GM19328 (cell line): ENCODE measurements around the gene SPTLC2.
"Not testable (repeated sequence)": the region's sequence is repeated elsewhere in the genome, so short reads cannot be mapped to it uniquely, and the experiment has no call there.

Experiments
- ATAC-seq: cut with Tn5 transposase; IDR thresholded peaks from one replicate; pipeline ENCODE4 v1.9.1; 2021; ENCODE audit warnings: mild to moderate bottlenecking, moderate library complexity; ENCODE audit not compliant: unreplicated experiment

The SPTLC2 gene

DNA sequence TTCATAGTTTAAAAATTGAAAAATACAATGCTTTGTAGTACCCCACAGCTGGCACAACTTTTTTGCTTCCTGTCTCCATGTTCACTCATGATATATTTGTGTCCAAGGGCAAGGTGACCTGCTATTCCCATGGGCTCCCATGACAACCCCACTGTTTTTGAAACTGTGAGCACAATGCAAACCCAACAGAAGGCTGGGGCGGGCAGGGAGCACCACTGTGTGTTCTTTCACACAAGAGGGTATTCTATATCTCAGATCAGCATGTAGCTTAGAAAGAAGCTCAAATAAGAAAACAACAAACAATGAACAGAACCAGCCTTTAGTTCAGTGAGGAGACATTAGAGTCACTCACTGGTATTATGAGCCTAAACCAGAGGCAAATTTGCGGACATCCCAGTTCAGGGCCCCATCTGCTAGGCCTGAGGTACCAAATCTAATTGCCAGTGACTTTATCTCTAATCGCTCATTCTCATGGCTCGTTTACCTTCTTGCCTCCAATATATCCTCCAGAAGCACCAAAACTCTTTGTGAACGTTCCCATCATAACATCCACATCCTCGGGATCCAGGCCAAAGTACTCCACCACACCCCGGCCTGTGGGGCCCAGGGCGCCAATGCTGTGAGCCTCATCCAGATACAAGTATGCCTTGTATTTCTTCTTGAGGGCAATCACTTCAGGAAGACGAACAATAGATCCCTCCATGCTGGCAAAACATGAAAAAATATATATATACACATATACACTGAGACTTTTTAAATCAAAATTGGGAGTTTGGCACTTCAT is 61.4 kb downstream of the SPTLC2 start:
- ATAC-seq, result no peak

DNA sequence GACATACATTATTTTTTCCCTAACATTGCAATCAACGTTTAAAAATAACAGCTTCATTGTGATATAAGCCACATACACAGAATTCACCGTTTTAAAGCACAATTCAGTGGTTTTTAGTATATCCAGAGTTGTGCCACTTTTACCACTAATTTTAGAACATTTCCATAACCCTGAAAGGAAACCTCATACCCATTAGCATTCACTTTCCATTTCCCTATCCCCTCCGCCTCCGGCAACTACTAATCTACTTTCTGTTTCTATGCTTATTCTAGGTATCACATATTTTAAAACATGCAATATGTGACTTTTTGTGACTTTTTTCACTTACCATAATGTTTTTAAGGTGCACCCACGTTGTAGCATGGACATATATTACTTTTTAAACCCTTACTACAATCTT is 62.2 kb downstream of the SPTLC2 start:
- no peak for ATAC-seq

DNA sequence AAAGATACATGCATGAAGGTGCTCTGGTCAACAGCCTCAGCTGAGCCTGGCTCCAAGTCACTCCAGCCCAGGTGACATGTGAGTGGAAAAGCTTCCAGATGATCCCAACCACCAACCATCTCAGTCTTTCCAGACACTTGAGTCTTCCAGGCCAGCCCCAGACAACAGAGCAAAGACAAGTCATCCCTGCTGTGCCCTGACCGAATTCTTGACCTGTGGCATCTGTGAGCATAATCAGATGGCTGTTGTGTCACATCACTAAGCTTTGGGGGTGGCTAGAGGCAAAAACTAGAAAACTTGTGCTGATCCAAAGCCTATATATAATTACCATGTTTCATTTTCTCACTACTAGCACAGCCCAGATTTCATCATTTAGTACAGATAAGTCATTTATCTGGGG is 67.0 kb downstream of the SPTLC2 start:
- ATAC-seq, result no peak

DNA sequence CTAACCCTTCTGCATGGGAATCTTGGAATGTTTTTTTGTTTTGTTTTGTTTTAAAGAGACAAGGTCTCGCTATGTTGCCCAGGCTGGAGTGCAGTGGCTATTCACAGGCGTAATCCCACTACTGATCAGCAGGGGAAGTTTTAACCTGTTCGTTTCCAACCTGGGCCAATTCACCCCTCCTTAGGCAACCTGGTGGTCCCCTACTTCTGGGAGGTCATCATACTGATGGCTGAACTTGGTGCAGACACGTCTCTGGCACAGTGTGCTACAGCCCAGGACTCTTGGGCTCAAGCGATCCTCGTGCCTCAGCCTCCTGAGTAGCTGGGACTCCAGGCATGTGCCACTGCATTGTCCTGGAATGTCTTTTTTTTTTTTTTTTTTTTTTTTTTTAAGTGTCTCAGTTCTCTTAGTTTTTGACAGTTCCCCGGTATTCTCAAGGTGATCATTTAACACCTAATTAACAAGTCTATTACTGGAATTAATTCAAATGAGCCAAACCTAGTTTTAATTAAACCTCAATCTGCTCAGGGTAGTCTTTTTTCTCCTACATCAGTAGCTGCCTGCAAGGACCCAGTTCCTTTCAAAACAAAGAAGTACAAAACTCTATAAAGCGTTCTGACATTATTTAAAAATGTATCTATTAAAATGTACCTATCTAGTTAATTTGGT is 68.8 kb downstream of the SPTLC2 start:
- no peak for ATAC-seq

DNA sequence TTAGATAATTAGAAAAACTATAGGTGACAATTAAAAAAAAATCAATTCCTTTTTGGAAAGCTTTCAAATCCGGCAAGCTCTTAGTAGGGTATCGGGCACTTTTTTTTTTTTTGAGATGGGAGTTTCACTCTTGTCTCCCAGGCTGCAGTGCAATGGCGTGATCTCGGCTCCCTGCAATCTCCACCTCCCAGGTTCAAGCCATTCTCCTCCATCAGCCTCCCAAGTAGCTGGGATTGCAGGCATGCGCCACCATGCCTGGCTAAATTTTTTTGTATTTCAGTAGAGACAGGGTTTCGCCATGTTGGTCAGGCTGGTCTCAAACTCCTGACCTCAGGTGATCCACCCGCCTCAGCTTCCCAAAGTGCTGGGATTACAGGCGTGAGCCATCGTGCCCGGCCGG is 71.3 kb downstream of the SPTLC2 start:
- not testable (repeated sequence) for ATAC-seq

DNA sequence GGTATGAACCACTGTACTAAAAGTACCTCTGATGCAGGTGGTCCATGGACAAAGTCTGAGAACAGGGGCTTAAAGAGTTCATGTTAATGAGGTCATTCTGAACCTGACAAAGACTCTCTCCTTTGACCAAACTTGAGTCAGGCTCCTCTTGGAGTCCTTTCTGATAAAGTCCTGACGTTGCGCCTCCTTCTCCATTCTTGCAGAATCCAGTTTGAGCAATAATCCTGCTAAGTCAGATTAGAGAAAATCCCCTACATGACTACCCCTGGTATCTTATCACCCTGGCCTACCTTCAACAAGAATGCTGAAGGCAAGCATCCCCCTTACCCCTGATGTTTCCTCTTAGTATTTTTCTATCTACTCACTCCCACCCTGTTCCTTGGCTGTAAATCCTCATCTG is 71.9 kb downstream of the SPTLC2 start:
- ATAC-seq, result no peak

DNA sequence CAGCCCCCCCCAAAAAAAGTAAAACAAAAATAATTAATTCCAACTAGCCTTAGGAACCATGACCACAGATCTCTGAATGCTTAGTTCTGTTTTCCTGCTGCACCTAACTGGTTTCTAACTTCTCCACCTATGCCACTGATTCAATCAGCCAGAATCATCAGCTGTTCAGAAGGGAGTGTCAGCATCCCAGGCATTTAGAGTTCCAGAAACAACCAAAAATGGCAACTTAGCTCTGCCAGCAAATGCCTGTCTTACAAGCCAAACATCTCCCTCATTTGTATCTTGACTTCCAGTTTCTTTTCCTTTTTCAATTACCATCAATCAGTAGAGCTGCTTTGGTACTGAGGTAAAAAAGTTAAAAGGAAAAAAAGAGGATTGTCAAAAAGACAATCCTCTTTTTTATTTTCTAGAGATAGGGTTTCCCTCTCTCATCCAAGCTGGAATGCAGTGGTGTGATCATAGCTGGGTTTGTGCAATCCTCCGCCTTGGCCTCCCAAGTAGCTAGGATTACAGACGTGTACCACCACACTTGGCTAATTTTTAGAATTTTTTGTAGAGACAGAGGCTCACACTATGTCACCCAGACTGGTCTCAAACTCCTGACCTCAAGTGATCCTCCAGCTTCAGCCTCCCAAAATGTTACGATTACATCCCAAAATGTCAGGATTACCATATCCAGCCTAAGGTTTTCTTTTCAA is 72.7 kb downstream of the SPTLC2 start:
- no peak for ATAC-seq

DNA sequence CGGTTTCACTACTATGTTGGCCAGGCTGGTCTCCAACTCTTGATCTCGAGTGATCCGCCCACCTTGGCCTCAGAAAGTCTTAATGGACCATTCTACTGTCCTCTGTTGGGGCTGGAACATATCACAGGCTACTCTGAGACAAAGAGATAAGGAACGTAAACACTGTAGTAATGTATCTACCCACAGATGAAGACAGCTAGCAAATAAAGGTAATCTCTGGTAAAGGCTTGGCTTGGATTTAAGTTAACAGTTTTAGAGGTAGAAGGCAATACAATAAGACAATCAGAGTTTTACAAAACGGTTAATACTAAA is 73.2 kb downstream of the SPTLC2 start:
- ATAC-seq, result no peak

DNA sequence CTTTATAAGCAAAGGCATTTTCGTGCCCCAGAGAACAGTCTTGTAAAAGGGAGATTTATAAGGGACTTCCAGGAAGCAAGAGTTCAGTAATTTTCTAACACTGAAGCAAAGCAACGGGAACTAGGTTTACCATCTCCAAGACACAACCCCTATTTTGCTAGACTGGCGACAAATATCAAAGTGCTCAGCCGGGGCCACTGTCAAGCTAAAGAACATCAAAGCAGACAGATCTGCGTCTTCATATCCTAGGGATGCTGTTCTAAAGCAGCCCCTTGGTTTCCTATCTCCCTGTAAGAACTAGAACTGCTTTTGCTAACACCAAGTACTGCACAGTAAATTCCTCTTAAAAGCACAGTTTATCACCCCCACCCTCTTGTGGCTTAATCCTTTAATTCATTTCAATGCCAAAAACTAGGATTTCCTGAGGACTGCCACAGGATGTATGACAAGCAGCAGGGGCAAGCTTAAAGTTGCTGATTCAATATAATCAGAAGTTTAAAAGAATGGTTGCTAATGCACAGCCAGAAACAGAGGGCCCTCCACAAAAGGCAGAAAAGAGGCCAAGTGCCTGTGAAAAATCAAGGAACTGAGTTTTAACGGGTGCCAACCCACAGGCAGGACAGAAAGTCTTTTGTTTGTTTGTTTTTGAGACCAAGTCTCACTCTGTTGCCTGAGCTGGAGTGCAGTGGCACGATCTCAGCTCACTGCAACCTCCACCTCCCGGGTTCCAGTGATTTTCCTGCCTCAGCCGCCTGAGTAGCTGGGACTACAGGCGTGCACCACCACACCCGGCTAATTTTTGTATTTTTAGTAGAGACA is 73.8 kb downstream of the SPTLC2 start:
- ATAC-seq, result no peak

DNA sequence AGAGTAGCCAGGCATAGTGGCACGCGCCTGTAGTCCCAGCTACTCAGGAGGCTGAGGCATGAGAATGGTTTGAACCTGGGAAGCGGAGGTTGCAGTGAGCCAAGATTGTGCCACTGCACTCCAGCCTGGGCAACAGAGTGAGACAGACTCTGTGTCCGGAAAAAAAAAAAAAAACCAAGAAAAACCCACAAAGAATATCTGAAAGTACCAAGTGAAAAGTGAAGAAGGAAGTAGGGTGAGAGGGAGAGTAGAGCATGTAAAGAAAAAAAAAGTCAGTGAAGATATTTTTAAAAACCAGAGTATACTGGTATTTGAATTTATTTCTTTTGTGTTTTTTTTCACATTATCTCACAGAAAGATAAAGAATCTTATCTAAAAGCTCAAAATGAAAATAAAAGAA is 74.5 kb downstream of the SPTLC2 start:
- ATAC-seq, result peak; percentile 56

DNA sequence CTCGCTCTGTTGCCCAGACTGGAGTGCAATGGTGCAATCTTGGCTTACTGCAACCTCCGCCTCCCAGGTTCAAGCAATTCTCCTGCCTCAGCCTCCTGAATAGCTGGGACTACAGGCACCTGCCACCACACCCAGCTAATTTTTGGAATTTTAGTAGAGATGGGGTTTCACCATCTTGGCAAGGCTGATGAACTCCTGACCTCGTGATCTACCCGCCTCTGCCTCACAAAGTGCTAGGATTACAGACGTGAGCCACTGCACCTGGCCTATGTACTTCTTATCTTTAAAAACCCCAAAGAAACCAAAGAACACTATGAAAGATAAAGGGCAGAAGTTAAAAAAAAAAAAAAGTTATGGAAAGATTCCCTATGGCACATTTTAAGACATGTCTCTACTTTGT is 79.5 kb downstream of the SPTLC2 start:
- not testable (repeated sequence) for ATAC-seq

DNA sequence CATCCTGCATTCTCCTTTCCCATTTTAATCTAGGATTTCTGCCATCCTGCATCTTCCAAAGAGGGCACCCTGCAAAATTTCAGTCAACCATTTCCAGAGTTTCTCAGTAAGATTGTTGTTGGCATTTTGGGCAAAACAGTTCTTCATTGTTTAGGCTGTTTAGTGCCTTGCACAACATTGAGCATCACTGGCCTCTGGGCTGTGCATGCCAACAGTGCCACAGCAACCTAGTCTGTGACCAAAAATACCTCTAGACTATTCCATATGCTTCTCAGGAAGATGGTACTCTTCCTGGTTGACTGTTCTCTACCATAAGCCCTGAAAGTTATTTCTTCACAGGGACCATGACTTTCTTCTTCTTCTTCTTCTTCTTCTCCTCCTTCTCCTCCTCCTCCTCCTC is 85.4 kb downstream of the SPTLC2 start:
- ATAC-seq, result no peak

DNA sequence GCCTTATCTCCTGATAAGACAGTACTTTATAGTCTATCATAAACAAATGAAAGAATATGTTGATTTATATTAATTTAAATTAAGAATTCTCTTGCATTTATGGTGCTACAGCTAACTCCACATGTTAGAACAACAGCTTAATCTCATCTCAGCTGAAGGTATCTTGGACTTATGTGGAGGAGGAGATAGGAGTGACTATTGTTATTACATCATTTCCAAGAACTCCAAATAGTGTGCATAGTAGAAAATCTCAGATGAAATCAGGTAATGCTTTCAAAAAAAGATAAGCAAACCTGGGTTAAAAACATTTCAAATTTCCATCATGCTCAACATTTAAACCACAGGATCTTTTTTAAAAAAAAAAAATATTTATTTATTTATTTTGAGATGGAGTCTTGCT is 86.5 kb downstream of the SPTLC2 start:
- ATAC-seq, result no peak

DNA sequence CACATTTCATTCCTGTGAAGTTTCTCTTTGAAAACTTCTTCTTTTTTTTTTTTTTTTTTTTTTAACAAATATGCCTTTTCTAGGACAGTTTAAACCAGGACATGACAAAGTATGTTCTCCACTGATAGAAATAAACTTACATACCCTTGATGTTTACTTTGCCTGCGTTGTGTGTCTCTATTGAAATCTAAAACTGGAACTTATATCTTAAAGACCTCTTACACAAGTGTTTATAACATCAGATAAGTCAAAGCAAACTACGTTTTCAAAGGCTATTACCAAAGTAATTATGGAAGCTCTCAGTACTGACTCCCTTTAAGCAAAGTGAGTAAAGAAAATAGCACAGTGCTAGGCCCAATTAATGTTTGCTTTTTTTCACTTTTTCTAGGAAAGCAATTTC is 87.2 kb downstream of the SPTLC2 start:
- no peak for ATAC-seq

DNA sequence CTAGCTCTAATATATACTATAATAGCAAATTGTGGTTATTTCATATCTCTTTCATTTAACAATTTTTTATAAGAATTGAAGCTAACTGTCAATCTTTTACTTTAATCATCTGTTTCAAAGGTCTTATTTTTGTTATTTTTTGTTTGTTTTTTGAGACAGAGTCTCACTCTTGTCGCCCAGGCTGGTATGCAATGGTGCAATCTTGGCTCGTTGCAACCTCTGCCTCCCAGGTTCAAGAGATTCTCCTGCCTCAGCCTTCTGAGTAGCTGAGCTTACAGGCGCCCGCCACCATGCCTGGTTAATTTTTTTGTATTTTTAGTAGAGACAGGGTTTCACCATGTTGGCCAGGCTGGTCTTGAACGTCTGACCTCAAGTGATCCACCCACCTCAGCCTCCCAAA is 87.7 kb downstream of the SPTLC2 start:
- ATAC-seq, result not testable (repeated sequence)

DNA sequence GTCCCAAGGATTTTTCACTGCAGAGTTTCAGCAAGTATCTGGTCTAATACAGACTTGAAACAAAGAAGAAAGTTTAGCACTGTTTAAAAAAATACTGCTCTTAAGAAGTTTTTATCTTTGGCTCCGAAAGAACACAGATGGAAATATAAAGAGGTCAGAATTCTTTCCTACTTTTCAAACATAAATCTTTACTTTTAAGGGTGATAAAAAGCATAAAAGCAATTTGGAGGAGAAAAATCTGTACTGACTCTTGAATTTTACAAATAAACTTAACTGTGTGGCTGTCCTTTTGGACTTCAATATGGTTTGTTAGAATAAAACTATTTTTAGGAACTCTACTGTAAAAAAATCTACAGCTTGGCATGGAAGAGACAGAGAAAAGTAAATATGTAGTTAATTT is 90.2 kb downstream of the SPTLC2 start:
- ATAC-seq, result no peak

DNA sequence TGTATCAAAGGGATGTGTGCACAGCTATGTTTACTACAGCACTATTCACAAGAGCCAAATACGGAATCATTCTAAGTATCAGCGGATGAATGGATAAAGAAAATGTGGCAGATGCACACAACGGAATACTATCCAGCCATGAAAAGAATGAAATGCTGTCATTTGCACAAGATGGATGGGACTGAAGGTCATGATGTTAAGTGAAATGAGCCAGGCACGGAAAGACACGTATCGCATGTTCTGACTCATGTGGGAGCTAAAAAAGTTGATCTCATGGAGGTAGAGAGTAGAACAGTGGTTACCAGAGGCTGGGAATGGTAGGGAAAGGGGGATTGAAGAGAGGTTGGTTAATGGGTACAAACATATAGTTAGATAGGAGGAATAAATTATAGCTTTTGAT is 91.9 kb downstream of the SPTLC2 start:
- ATAC-seq, result no peak

DNA sequence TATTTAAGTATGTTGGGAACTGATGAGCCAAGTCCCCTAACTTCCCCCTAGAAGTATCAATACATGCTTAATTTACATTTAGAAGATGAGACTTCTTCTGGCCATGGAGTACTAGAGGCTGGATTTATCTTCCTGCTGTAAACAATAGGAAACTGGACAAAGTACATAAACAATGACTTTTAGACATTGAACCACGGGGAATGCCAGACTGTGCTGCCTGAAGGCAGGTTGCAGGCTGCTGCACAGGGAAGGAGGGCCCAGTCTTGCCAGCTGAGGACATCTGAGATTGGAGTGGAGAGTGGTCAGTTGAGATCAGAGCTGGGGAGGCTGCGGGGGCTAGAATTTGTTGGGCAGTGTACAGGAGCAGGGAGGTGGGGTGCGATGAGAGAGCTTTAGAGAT is 93.3 kb downstream of the SPTLC2 start:
- no peak for ATAC-seq

DNA sequence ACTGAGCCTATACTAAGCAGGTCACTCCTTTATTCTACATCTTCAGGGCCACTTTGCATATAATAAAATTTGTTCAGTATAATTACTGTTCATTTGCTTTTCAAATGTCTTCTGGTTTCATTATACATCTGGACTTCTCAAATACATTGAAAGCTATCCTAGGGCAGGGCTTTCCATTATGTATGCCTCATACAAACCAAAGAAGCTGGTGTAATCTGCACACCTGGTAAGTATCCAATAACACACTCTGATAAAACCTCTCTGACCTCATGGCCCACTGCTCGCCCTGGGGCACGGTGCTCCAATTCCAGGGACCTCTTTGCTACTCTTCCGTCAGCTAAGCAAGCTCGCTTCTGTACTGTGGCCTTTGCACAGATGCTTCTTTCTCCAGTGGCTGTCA is 95.9 kb downstream of the SPTLC2 start:
- ATAC-seq, result no peak

DNA sequence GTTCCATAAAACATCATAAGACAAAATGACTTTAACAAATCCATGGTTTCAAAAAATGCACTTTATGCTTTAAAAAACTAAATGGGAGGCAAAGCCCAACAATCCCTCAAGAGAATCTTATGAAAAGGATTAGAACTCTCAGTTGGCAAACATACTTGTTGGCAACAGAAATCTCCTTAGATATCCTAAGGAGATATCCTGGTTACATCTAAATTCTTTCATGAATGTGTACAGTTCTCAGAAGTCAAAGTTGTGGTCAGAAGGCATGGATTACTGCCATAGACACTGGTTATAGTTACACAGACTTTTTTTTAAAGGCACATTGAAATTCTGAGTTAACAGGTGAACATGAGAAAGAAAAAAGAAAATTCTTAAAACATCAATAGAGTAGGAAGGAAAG is 100.3 kb downstream of the SPTLC2 start:
- no peak for ATAC-seq

DNA sequence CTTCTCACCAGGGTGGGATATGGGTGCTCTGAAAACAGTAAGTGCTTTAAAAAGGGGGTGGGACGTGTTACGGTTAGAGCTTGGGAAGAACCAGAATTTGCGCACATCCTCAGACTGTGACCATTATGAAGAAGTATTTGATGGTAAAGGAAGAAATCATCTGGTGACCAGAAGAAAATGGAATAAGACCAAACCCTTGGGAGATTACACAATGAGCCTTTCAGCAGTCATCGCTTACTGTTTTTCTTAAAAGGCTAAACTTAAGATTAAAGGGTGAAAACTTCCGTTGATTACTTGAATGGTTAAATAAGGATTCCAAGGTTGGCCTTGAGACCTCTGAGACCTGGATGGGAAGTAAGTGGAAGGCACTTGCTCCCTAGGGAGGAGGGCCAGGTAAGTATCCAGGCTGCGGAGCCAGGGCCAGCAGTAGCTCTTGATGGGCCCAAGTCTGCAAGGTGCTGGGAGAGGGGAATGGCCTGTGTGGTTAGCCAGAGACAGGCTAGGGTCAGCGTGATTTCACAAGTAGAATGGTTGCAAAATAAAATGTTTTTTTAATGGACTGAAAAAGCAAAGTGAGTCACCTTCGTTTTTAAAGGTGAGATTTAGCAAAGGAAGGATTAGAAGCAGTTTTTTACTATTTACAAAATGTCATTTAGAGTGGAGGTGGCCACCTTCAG is 104.8 kb downstream of the SPTLC2 start:
- no peak for ATAC-seq
